Neural crest cell (in vitro differentiated cells): ENCODE measurements around the gene TRAFD1. TPM values are rescaled to one million over a fixed set of nuclear protein-coding genes. Genes with fewer than 3 reads are reported as not detected.

Experiments
- DNase-seq: peaks from one replicate; pipeline ENCODE4 v3.0.0; 2021; ENCODE audit warnings: low read depth, mixed read lengths, low spot score
- H3K27ac Mint-ChIP-seq: one replicate; pipeline ENCODE4 v1.8.0; 2021; ENCODE audit warnings: mild to moderate bottlenecking, mixed read lengths; ENCODE audit not compliant: unreplicated experiment
- H3K27me3 Mint-ChIP-seq: 2 replicates; pipeline ENCODE4 v1.8.0; 2021; ENCODE audit warnings: low read depth, mild to moderate bottlenecking, mixed read lengths
- H3K36me3 Mint-ChIP-seq: 2 replicates; pipeline ENCODE4 v1.8.0; 2021; ENCODE audit warnings: low read depth, mild to moderate bottlenecking, mixed read lengths
- H3K4me1 Mint-ChIP-seq: 2 replicates; pipeline ENCODE4 v1.8.0; 2021; ENCODE audit warnings: mixed read lengths
- H3K4me3 Mint-ChIP-seq: one replicate; pipeline ENCODE4 v1.8.0; 2021; ENCODE audit warnings: mild to moderate bottlenecking, mixed read lengths
- H3K9me3 Mint-ChIP-seq: 2 replicates; pipeline ENCODE4 v1.8.0; 2021; ENCODE audit warnings: mixed read lengths
- CTCF ChIP-seq: fragments of 200-600 bp; sonication (generic); conservative IDR thresholded peaks from 2 replicates; pipeline ENCODE4 v1.5.0; 2021; ENCODE audit warnings: antibody characterized with exemption, mild to moderate bottlenecking
- total RNA-seq: library from RNA; stranded (reverse); gene quantifications from 2 replicates; pipeline ENCODE4 v1.2.1, GENCODE V29; 2021

Gene TRAFD1
- total RNA-seq, 1 donor from 2014 or later = 44.2 TPM

- H3K27me3 Mint-ChIP-seq = no peaks in the 10 kb centered on the region
- no peak for DNase-seq
- H3K36me3 Mint-ChIP-seq = no peaks in the 10 kb centered on the region
- H3K27ac Mint-ChIP-seq = no peak overlapping the region
- H3K9me3 Mint-ChIP-seq = no peaks in the 10 kb centered on the region
- H3K4me3 Mint-ChIP-seq = peak overlapping the region; percentile 16
- H3K4me1 Mint-ChIP-seq = peaks cover 38% of the 10 kb centered on the region
- TF ChIP-seq CTCF = no peak
Observed at GRCh38 chr12:112112409-112113133, 12.8 kb upstream of the TRAFD1 start.

GRCh38 chr12:112115259-112116045, 9.9 kb upstream of the TRAFD1 start:
- Mint-ChIP-seq H3K27me3 (no peaks in the 10 kb centered on the region), H3K27ac (no peak overlapping the region)

GRCh38 chr12:112116232-112117060, 8.9 kb upstream of the TRAFD1 start:
- no peak for TF ChIP-seq CTCF
- Mint-ChIP-seq H3K9me3 (no peaks in the 10 kb centered on the region), H3K27me3 (no peaks in the 10 kb centered on the region), H3K27ac (peak overlapping the region; percentile 91), H3K4me3 (peak overlapping the region; percentile 86), H3K4me1 (peaks cover 16% of the 10 kb centered on the region), H3K36me3 (no peaks in the 10 kb centered on the region)
- peak; percentile 59 for DNase-seq

More at GRCh38 chr12:112115259-112116045, 9.9 kb upstream of the TRAFD1 start:
- Mint-ChIP-seq H3K36me3 (no peaks in the 10 kb centered on the region), H3K9me3 (no peaks in the 10 kb centered on the region), H3K4me1 (peaks cover 18% of the 10 kb centered on the region), H3K4me3 (no peak overlapping the region)
- DNase-seq = no peak
- no peak for TF ChIP-seq CTCF

DNA sequence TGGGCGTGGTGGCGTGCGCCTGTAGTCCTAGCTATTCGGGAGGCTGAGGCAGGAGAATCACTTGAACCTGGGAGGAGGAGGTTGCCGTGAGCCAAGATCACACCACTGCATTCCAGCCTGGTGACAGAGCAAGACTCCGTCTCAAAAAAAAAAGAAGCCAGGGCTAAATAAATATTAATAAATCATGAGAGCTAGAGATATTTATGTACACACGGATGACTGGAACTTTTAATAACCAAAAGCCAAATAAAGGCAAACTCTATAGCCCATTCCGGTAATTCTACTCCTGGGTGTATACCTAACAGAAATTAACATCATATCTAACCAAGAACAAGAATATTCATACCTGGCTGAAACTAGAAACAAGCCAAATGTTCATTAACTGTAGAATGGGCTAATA, 7.7 kb upstream of the TRAFD1 start:
- Mint-ChIP-seq H3K27me3 (no peaks in the 10 kb centered on the region), H3K27ac (no peak overlapping the region), H3K9me3 (no peaks in the 10 kb centered on the region), H3K4me3 (no peak overlapping the region), H3K4me1 (peaks cover 11% of the 10 kb centered on the region), H3K36me3 (no peaks in the 10 kb centered on the region)
- DNase-seq = no peak
- TF ChIP-seq CTCF = no peak

DNA sequence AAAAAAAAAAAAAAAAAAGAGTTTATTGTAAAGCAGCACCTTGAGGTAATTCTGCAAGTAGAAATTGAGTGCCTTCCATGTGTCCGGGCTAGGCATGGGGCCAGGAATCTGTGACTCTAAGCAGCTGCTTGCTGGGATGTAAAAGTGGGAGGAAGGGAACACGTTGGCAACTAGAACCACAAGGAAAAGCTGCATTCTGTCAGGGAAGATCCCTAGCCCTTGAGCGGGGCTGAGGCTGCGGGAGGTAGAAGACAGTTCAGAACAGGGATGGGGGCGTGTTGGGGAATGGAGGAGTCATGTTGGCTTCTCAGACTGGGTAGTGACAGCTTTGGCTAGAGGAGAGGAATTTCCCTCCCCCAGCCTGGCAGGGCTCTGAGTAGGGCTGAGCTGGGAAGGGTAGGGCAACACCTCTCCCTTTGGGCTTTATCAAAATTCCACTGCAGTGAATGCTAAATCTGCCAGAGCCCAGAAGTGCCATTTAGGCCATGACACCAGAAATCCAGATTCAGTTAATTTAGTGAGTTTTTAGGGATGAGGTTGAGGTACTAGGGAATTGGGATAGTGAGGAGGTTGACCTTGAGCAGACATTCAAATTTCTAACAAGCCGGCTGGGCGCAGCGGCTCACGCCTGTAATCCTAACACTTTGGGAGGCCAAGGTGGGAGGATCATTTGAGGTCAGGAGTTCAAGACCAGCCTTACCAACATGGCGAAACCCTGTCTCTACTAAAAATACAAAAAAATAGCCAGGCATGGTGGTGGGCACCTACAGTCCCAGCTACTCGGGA, 3.4 kb upstream of the TRAFD1 start:
- H3K27me3 Mint-ChIP-seq = no peaks in the 10 kb centered on the region
- no peak for TF ChIP-seq CTCF

More for the DNA sequence above, 3.4 kb upstream of the TRAFD1 start:
- H3K4me1 Mint-ChIP-seq = peaks cover 18% of the 10 kb centered on the region
- H3K27ac Mint-ChIP-seq = no peak overlapping the region
- no peak overlapping the region for H3K4me3 Mint-ChIP-seq
- DNase-seq = no peak
- H3K36me3 Mint-ChIP-seq = no peaks in the 10 kb centered on the region
- H3K9me3 Mint-ChIP-seq = no peaks in the 10 kb centered on the region
